K562 (cell line): ENCODE measurements around the gene SH3TC1. TPM values are rescaled to one million over a fixed set of nuclear protein-coding genes. Genes with fewer than 3 reads are reported as not detected.

ENCODE experiments used
- ATAC-seq: fragments of 200-7000 bp; cut with Tn5 transposase; 3 replicates; pipeline ENCODE4 v1.9.1; 2020; ENCODE audit warnings: moderate library complexity
- BruUV-seq: library from RNA; stranded (reverse); fragments of 400-500 nt; replicated peaks from 2 replicates; lab custom pipeline; 2021; lab: Mats Ljungman, UMichigan
- CTCF ChIA-PET: fragments of 300-600 bp; formaldehyde crosslinking; extraction: SDS; loops from one replicate; lab custom pipeline; 2021; ENCODE audit warnings: low intra/inter-chr PET ratio; lab: Yijun Ruan, JAX
- POLR2A ChIA-PET: fragments of 300-600, 350-650 bp; sonication (Branson Sonifier 250); formaldehyde crosslinking; extraction: SDS; loops from one replicate; lab custom pipeline; 2021; ENCODE audit warnings: antibody characterized with exemption, inconsistent platforms; lab: Yijun Ruan, JAX
- DNase-seq, 4 experiments: peaks; one replicate each; pipeline versions ENCODE4 v3.0.0 to v3.0.0-alpha.2; 2011 to 2018; ENCODE audit warnings: low spot score in 3 of 4, mixed read lengths in 3 of 4; ENCODE audit errors: extremely low read depth in 1 of 4
- FAIRE-seq: peaks from 2 replicates; lab custom pipeline; 2011; peaks lifted over from hg19 to GRCh38; lab: Jason Lieb, UNC
- H2AFZ ChIP-seq: 2 replicates; pipeline ENCODE4 v1.6.0; 2011; ENCODE audit warnings: low read depth, low read length, control low read depth, inconsistent platforms
- H3K27ac ChIP-seq: fragments of 200-600 bp; 3 replicates; pipeline ENCODE4 v1.8.0; 2011; ENCODE audit warnings: low read depth, mild to moderate bottlenecking, control low read depth, inconsistent platforms, low read length, moderate library complexity, mixed read lengths; ENCODE audit errors: extremely low read depth
- H3K27me3 ChIP-seq, 2 experiments: fragments of 300-600 bp in 1 of 2; 2 replicates in 1 of 2; 3 replicates in 1 of 2; pipeline versions ENCODE4 v1.6.0 to v1.8.0; 2011; ENCODE audit warnings: inconsistent platforms in 2 of 2, low read length in 2 of 2, mild to moderate bottlenecking in 1 of 2, mixed read lengths in 1 of 2, moderate library complexity in 1 of 2; ENCODE audit not compliant: control insufficient read depth in 2 of 2, insufficient read depth in 2 of 2
- H3K36me3 ChIP-seq: fragments of 300-600 bp; 3 replicates; pipeline ENCODE4 v1.8.0; 2011; ENCODE audit warnings: mild to moderate bottlenecking, low read length, inconsistent platforms; ENCODE audit not compliant: control insufficient read depth, insufficient read depth
- H3K4me1 ChIP-seq, 2 experiments: fragments of 200-600 bp in 1 of 2; replicated peaks in 1 of 2; 2 replicates in 1 of 2; 3 replicates in 1 of 2; pipeline versions ENCODE4 v1.5.1 to v1.8.0; 2011; ENCODE audit warnings: inconsistent platforms in 2 of 2, low read length in 2 of 2, mild to moderate bottlenecking in 1 of 2, mixed read lengths in 1 of 2, moderate library complexity in 1 of 2; ENCODE audit not compliant: control insufficient read depth in 2 of 2, insufficient read depth in 2 of 2
- H3K4me2 ChIP-seq: 2 replicates; pipeline ENCODE4 v1.6.1; 2011; ENCODE audit warnings: low read length, control low read depth, inconsistent platforms, mixed read lengths; ENCODE audit not compliant: insufficient read depth
- H3K4me3 ChIP-seq: fragments of 200-600 bp; sonication (generic), shearing (Covaris generic); 2 replicates; pipeline ENCODE4 v1.5.1; 2016; ENCODE audit warnings: control low read depth, inconsistent platforms
- H3K79me2 ChIP-seq: fragments of 200-600 bp; 3 replicates; pipeline ENCODE4 v1.8.0; 2011; ENCODE audit warnings: low read length, inconsistent platforms; ENCODE audit not compliant: control insufficient read depth, insufficient read depth
- H3K9ac ChIP-seq, 2 experiments: 2 replicates each; pipeline versions ENCODE4 v1.6.0 to v1.6.1; 2011; ENCODE audit warnings: low read depth in 2 of 2, low read length in 2 of 2, control low read depth in 1 of 2, inconsistent platforms in 1 of 2, mild to moderate bottlenecking in 1 of 2, mixed read lengths in 1 of 2; ENCODE audit not compliant: insufficient read depth in 1 of 2
- H3K9me1 ChIP-seq: one replicate; pipeline ENCODE4 v1.6.0; 2011; ENCODE audit warnings: inconsistent platforms, mild to moderate bottlenecking, low read length, moderate library complexity; ENCODE audit not compliant: control insufficient read depth, insufficient read depth
- H3K9me3 ChIP-seq: replicated peaks from 2 replicates; pipeline ENCODE4 v1.5.1; 2011; ENCODE audit warnings: low read depth, low read length, inconsistent platforms; ENCODE audit not compliant: control insufficient read depth, insufficient read depth
- H4K20me1 ChIP-seq: replicated peaks from 2 replicates; pipeline ENCODE4 v1.6.1; 2011; ENCODE audit warnings: low read length, inconsistent platforms, mixed read lengths; ENCODE audit not compliant: control insufficient read depth, insufficient read depth
- ARID1B ChIP-seq: fragments of 450-650 bp; IDR thresholded peaks from 2 replicates; pipeline ENCODE4 v1.6.1; 2016; ENCODE audit warnings: antibody characterized with exemption, mild to moderate bottlenecking, inconsistent platforms
- ARID3A ChIP-seq: IDR thresholded peaks from 2 replicates; pipeline ENCODE4 v1.6.1; 2012; ENCODE audit warnings: low read depth, low read length, improper control_type of control experiment, borderline replicate concordance
- CBFA2T2 ChIP-seq: fragments of 450-650 bp; conservative IDR thresholded peaks from 2 replicates; pipeline ENCODE4 v1.6.1; 2017; ENCODE audit warnings: mild to moderate bottlenecking
- GABPB2 ChIP-seq: fragments of 250-450 bp; sonication (Bioruptor Pico); conservative IDR thresholded peaks from 2 replicates; pipeline ENCODE4 v1.5.1; 2021; ENCODE audit warnings: mild to moderate bottlenecking
- HDAC6 ChIP-seq: IDR thresholded peaks from 2 replicates; pipeline ENCODE4 v1.6.1; 2012; ENCODE audit warnings: low read depth, mild to moderate bottlenecking, control low read depth, inconsistent platforms, low read length, moderate library complexity
- HLTF ChIP-seq: fragments of 450-650 bp; IDR thresholded peaks from 2 replicates; pipeline ENCODE4 v1.6.1; 2016
- HMG20A ChIP-seq: fragments of 450-650 bp; formaldehyde crosslinking; conservative IDR thresholded peaks from 2 replicates; pipeline ENCODE4 v1.4.0; 2020; ENCODE audit warnings: mild to moderate bottlenecking, mixed read lengths
- LEF1 ChIP-seq: fragments of 450-650 bp; IDR thresholded peaks from 2 replicates; pipeline ENCODE4 v1.6.1; 2016; ENCODE audit warnings: mild to moderate bottlenecking
- MAZ ChIP-seq, 2 experiments: fragments of 450-650 bp in 1 of 2; sonication (generic) in 1 of 2; formaldehyde crosslinking; IDR thresholded peaks in 1 of 2; conservative IDR thresholded peaks in 1 of 2; 2 replicates each; pipeline versions ENCODE4 v1.4.0 to v1.5.0; 2020; ENCODE audit warnings: mild to moderate bottlenecking in 1 of 2, missing genetic modification reagents in 1 of 2
- SIN3A ChIP-seq, 2 experiments: fragments of 150-350 bp in 1 of 2; IDR thresholded peaks; 2 replicates each; pipeline ENCODE4 v1.6.1; 2011 to 2016; ENCODE audit warnings: borderline replicate concordance in 2 of 2, low read depth in 2 of 2, low read length in 2 of 2, mild to moderate bottlenecking in 2 of 2, moderate library complexity in 2 of 2; ENCODE audit not compliant: control insufficient read depth in 1 of 2
- SUPT5H ChIP-seq: fragments of 450-650 bp; IDR thresholded peaks from 2 replicates; pipeline ENCODE4 v1.6.1; 2016
- ZBTB33 ChIP-seq: sonication (generic); formaldehyde crosslinking; IDR thresholded peaks from 2 replicates; pipeline ENCODE4 v1.8.1; 2023; ENCODE audit warnings: mild to moderate bottlenecking, missing genetic modification reagents
- ZNF79 ChIP-seq: fragments of 250-450 bp; sonication (Bioruptor Pico); IDR thresholded peaks from 2 replicates; pipeline ENCODE4 v1.4.0; 2020; ENCODE audit warnings: low read depth, mild to moderate bottlenecking, moderate library complexity
- WGBS: fragments of 100-300 bp; shearing (Covaris generic); methylation state at CpG from one replicate; pipeline ENCODE4 v1.1.6; 2016; ENCODE audit warnings: low coverage, mixed read lengths; ENCODE audit not compliant: insufficient coverage; ENCODE audit errors: missing lambda C conversion rate; 5-methylcytosine and 5-hydroxymethylcytosine counted together
- in situ Hi-C: fragments of 300-500 bp; cut with MboI; formaldehyde crosslinking; loops from 4 replicates; pipeline ENCODE4 v1.15.0; 2018; ENCODE audit warnings: inconsistent platforms, mixed read lengths
- intact Hi-C: fragments of 100-400 bp; cut with micrococcal nuclease; formaldehyde crosslinking; loops from 2 replicates; pipeline ENCODE4 v1.14.2; 2022
- polyA plus RNA-seq, 8 experiments: library from polyadenylated mRNA; depleted of rRNA in 4 of 8; stranded (reverse) in 5 of 8; unstranded in 3 of 8; fragments of >200 nt; fragmentation: Nextera tagmentation in 2 of 8; fragmentation: Illumina TruSeq in 1 of 8; extraction: Ambion mirVana in 2 of 8; extraction: Trizol in 1 of 8; gene quantifications; 2 replicates each; pipeline versions ENCODE4 v1.2.1 to v1.2.3, GENCODE V29; 2011 to 2014; ENCODE audit warnings: inconsistent platforms in 1 of 8, missing spikeins in 1 of 8
- total RNA-seq, 7 experiments: library from RNA; depleted of rRNA in 6 of 7; stranded (reverse); fragments of >200 nt in 6 of 7; fragmentation: Illumina TruSeq in 2 of 7; extraction: Trizol in 2 of 7; gene quantifications; 2 replicates each; pipeline versions ENCODE4 v1.2.1 to v1.2.3, GENCODE V29; 2011 to 2021; ENCODE audit warnings: low replicate concordance in 1 of 7

SH3TC1 gene
- total and polyA plus RNA-seq, 9 of the 15 experiments (the other 6 are each of a cell fraction or from before 2014, with no cell fraction given) = 0.04 to 2.1 (median 0.48) TPM; not detected in 1

- intact Hi-C loops = loop anchor here (10.0 kb wide), 1 partner anchor 64 kb away; no protein-coding TSS in a partner anchor
- H3K4me2 ChIP-seq = no peak overlapping the region
- no peak overlapping the region for H3K27ac ChIP-seq
- ChIA-PET POLR2A (interaction anchor here (0.6 to 1.0 kb wide), 2 partner anchors 171 to 510 kb away, joined by 3 read pairs; no protein-coding TSS in a partner anchor), CTCF (interaction anchor here (4.9 kb wide), 1 partner anchor 162 kb away, joined by 69 read pairs; no protein-coding TSS in a partner anchor)
- in situ Hi-C loops = loop anchor here (5.0 kb wide), 1 partner anchor 162 kb away; no protein-coding TSS in a partner anchor
- no peaks in the 10 kb centered on the region for H3K79me2 ChIP-seq
- no peak overlapping the region for H2AFZ ChIP-seq
- H3K36me3 ChIP-seq = no peaks in the 10 kb centered on the region
- H3K4me1 ChIP-seq = peaks cover 6 to 29% of the 10 kb centered on the region in 2 experiments; a peak in 3 of 5 replicates
- peaks cover 0 to 24% of the 10 kb centered on the region in 2 experiments; a peak in 2 of 5 replicates for H3K27me3 ChIP-seq
- peaks cover 4% of the 10 kb centered on the region; the same call in 1 of the 2 replicates for H4K20me1 ChIP-seq
- no peak for ATAC-seq
- H3K9me3 ChIP-seq = no peaks in the 10 kb centered on the region
- TF ChIP-seq ARID3A (no peak), HLTF (no peak), SIN3A (IDR thresholded peaks at IDR 0.05; ENCODE audit: borderline replicate concordance in 2 of 2, control insufficient read depth in 1 of 2, low read depth in 2 of 2, low read length in 2 of 2) (no peak), SUPT5H (no peak), GABPB2 (no peak), ZNF79 (CRISPR knock-in tag) (no peak), MAZ (CRISPR knock-in tag; conservative IDR thresholded peaks at IDR 0.05 in 1 of 2, IDR thresholded peaks at IDR 0.05 in 1 of 2) (no peak), HMG20A (CRISPR knock-in tag) (no peak), ZBTB33 (CRISPR knock-in tag) (no peak), HDAC6 (no peak), LEF1 (no peak), ARID1B (no peak), CBFA2T2 (no peak)
- no peak overlapping the region for H3K4me3 ChIP-seq
- peak overlapping the region in 1 of 2 experiments; percentile 35; a peak in 1 of 4 replicates for H3K9ac ChIP-seq
- BruUV-seq = no TSS peak
- WGBS = 17% methylated on average over 20 of the region's 26 CpGs
- no peak for DNase-seq
- no peak for FAIRE-seq
- H3K9me1 ChIP-seq = no peaks in the 10 kb centered on the region
Measured at GRCh38 chr4:8240211-8241041, 41.3 kb downstream of the SH3TC1 start.
